HG03060 (cell line): ENCODE results near the gene CUTA.

Experiments used
- ATAC-seq: cut with Tn5 transposase; IDR thresholded peaks from one replicate; pipeline ENCODE4 v1.9.1; 2021; ENCODE audit warnings: low read depth, moderate number of reproducible peaks; ENCODE audit not compliant: unreplicated experiment

Gene CUTA

GRCh38 chr6:33424855-33425667 lies 7.2 kb upstream of the CUTA start:
- no peak for ATAC-seq

- no peak for ATAC-seq
These were observed 5.9 kb upstream of the CUTA start for GRCh38 chr6:33423777-33424176.

- ATAC-seq, result no peak
These were observed 3.4 kb upstream of the CUTA start for GRCh38 chr6:33421344-33421643.

GRCh38 chr6:33420491-33421343 lies 2.8 kb upstream of the CUTA start:
- no peak for ATAC-seq

GRCh38 chr6:33419580-33420490 lies 1.9 kb upstream of the CUTA start, which contains the start of gene SYNGAP1:
Gene SYNGAP1, plus strand, starts transcription at chr6:33420065. Its CDS starts 200 bp downstream, at chr6:33420265.
- ATAC-seq, result no peak

- ATAC-seq, result no peak
These were observed 884 bp upstream of the CUTA start for GRCh38 chr6:33418690-33419291.

GRCh38 chr6:33417128-33417902 lies 592 bp downstream of the CUTA start:
- no peak for ATAC-seq

- ATAC-seq, result no peak
These were observed 1.4 kb downstream of the CUTA start for GRCh38 chr6:33416386-33417127.

- no peak for ATAC-seq
These were observed 2.1 kb downstream of the CUTA start for GRCh38 chr6:33415831-33416230.

GRCh38 chr6:33414592-33415271 lies 3.2 kb downstream of the CUTA start:
- no peak for ATAC-seq

- ATAC-seq, result no peak
These were observed 4.4 kb downstream of the CUTA start for GRCh38 chr6:33413241-33414120.

- no peak for ATAC-seq
These were observed 5.5 kb downstream of the CUTA start for GRCh38 chr6:33412140-33413009.

- no peak for ATAC-seq
These were observed 6.3 kb downstream of the CUTA start for GRCh38 chr6:33411632-33412005.

- ATAC-seq, result peak; percentile 34
These were observed 6.9 kb downstream of the CUTA start, which contains the start of gene PHF1 for GRCh38 chr6:33410711-33411631. Gene PHF1, plus strand, starts transcription at chr6:33411014. Its CDS starts 1,250 bp downstream, at chr6:33412264.

GRCh38 chr6:33410050-33410710 lies 7.7 kb downstream of the CUTA start:
- peak; percentile 69 for ATAC-seq
